IMR-90 (cell line): ENCODE data around the gene UBASH3B.

Source experiments
- BHLHE40 ChIP-seq: fragments of 150-350 bp; IDR thresholded peaks from 2 replicates; pipeline ENCODE4 v1.6.1; 2016; ENCODE audit warnings: mild to moderate bottlenecking, low read depth, low read length
- CHD1 ChIP-seq: IDR thresholded peaks from 2 replicates; pipeline ENCODE4 v1.6.1; 2012; ENCODE audit warnings: low read depth, low read length, improper control_type of control experiment
- FOS ChIP-seq: fragments of 150-350 bp; IDR thresholded peaks from 2 replicates; pipeline ENCODE4 v1.6.1; 2016; ENCODE audit warnings: low read depth, low read length
- MAFK ChIP-seq: IDR thresholded peaks from 2 replicates; pipeline ENCODE4 v1.6.1; 2012; ENCODE audit warnings: low read depth, low read length, improper control_type of control experiment
- MAZ ChIP-seq: IDR thresholded peaks from 2 replicates; pipeline ENCODE4 v1.6.1; 2012; ENCODE audit warnings: low read depth, mild to moderate bottlenecking, low read length, improper control_type of control experiment, moderate library complexity, borderline replicate concordance
- POLR2A ChIP-seq: IDR thresholded peaks from 2 replicates; pipeline ENCODE4 v1.6.1; 2012; ENCODE audit warnings: mild to moderate bottlenecking, low read depth, low read length
- RCOR1 ChIP-seq: IDR thresholded peaks from 2 replicates; pipeline ENCODE4 v1.6.1; 2012; ENCODE audit warnings: mild to moderate bottlenecking, low read length, improper control_type of control experiment; ENCODE audit not compliant: insufficient replicate concordance
- USF2 ChIP-seq: fragments of 150-350 bp; IDR thresholded peaks from 2 replicates; pipeline ENCODE4 v1.6.1; 2017; ENCODE audit warnings: mild to moderate bottlenecking, antibody characterized with exemption, low read length, low read depth
- TF ChIP-seq, protein P1 (sequence below): conservative IDR thresholded peaks from 2 replicates; pipeline ENCODE4 v1.5.1; 2012; ENCODE audit warnings: mild to moderate bottlenecking, low read depth, low read length, improper control_type of control experiment
- TF ChIP-seq, protein P2 (sequence below): fragments of 150-350 bp; IDR thresholded peaks from 2 replicates; pipeline ENCODE4 v1.6.1; 2016; ENCODE audit warnings: low read depth, mild to moderate bottlenecking, low read length, moderate library complexity, borderline replicate concordance

- TF ChIP-seq, protein P1, sequence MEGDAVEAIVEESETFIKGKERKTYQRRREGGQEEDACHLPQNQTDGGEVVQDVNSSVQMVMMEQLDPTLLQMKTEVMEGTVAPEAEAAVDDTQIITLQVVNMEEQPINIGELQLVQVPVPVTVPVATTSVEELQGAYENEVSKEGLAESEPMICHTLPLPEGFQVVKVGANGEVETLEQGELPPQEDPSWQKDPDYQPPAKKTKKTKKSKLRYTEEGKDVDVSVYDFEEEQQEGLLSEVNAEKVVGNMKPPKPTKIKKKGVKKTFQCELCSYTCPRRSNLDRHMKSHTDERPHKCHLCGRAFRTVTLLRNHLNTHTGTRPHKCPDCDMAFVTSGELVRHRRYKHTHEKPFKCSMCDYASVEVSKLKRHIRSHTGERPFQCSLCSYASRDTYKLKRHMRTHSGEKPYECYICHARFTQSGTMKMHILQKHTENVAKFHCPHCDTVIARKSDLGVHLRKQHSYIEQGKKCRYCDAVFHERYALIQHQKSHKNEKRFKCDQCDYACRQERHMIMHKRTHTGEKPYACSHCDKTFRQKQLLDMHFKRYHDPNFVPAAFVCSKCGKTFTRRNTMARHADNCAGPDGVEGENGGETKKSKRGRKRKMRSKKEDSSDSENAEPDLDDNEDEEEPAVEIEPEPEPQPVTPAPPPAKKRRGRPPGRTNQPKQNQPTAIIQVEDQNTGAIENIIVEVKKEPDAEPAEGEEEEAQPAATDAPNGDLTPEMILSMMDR = no peak
- TF ChIP-seq MAZ (no peak), POLR2A (no peak), CHD1 (no peak), FOS (no peak), USF2 (no peak), RCOR1 (no peak), MAFK (no peak), BHLHE40 (no peak)
- TF ChIP-seq, protein P2, sequence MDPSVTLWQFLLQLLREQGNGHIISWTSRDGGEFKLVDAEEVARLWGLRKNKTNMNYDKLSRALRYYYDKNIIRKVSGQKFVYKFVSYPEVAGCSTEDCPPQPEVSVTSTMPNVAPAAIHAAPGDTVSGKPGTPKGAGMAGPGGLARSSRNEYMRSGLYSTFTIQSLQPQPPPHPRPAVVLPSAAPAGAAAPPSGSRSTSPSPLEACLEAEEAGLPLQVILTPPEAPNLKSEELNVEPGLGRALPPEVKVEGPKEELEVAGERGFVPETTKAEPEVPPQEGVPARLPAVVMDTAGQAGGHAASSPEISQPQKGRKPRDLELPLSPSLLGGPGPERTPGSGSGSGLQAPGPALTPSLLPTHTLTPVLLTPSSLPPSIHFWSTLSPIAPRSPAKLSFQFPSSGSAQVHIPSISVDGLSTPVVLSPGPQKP = no peak
Observed at GRCh38 chr11:122757201-122757600, 101.7 kb downstream of the UBASH3B start.
